NCI-H748 (cell line): ENCODE data around the gene NTN1.

Source experiments
- DNase-seq: peaks from one replicate; lab custom pipeline; 2025; ENCODE audit not compliant: unreplicated experiment; lab: John Stamatoyannopoulos, UW

NTN1 gene

GRCh38 chr17:9004961-9005285 is 16.4 kb upstream of the NTN1 start:
- DNase-seq = no peak

GRCh38 chr17:9006175-9006767 is 15.0 kb upstream of the NTN1 start:
- DNase-seq = no peak

DNA sequence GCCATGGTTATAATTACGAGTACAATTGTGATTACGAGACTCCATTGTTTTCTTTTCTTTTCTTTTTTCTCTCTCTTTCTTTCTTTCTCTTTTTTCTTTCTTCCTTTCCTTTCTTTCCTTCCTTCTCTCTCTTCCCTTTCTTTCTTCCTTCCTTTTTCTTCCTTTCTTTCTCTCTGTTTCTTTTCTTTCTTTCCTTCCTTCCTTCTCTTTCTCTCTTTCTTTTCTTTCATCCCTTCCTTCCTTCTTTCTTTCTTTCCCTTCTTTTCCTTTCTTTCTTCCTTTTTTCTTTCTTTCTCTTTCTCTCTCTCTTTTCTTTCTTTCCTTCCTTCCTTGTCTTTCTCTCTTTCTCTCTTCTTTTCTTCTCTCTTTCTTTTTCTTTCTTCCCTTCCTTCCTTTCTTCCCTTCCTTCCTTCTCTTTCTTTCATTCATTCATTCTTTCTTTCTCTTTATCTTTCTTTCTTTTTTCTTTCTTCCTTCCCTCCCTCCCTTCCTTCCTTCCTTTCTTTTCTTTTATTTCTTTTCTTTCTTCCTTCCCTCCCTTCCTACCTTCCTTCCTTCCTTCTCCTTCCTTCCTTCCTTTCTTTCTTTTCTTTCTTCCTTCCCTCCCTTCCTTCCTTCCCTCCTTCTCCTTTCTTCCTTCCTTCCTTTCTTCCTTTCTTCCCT is 14.1 kb upstream of the NTN1 start:
- DNase-seq = no peak

GRCh38 chr17:9009096-9009495 is 12.2 kb upstream of the NTN1 start:
- DNase-seq = no peak

DNA sequence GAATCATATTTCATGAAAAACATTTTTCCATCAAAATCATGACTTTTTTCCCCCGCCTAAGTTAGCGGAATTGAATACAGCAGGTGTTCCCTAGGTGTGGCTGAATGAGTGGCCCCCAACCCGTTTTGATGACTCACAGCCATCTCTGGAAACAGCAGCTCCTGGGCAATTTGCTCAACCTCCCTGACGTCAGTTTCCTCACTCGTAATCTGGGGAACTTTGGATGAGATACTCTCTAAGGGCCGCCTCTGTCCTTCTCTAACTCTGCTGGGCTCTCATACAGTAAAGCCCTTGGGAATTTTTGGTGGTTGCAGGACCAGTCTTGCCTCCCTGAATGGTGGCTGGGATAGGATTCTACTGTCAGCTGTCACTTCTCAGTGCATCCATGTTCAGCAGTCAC is 11.6 kb upstream of the NTN1 start:
- no peak for DNase-seq

- DNase-seq = no peak
These were observed 10.3 kb upstream of the NTN1 start for GRCh38 chr17:9011001-9011400.

- DNase-seq = no peak
These were observed 4.3 kb upstream of the NTN1 start for GRCh38 chr17:9016941-9017552.

DNA sequence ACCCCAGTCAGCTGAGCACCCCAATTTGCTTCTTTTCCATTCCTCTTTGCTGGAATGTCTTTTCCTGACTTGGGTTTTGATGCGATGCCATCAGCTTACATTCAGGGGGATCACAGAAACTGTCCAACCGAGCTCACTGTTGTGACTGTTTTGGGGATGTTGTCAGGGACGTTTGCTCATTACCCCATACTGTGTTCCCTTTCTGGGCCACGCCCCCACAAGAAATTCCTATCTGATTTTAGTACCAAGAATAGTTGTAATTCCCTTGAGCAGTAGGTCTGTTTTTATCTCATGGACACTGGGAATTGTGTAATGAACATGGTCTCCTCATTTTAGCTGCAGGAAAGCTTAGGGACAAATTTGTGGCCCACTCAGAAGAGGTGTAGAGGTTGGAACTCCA is 2.6 kb upstream of the NTN1 start:
- no peak for DNase-seq

DNA sequence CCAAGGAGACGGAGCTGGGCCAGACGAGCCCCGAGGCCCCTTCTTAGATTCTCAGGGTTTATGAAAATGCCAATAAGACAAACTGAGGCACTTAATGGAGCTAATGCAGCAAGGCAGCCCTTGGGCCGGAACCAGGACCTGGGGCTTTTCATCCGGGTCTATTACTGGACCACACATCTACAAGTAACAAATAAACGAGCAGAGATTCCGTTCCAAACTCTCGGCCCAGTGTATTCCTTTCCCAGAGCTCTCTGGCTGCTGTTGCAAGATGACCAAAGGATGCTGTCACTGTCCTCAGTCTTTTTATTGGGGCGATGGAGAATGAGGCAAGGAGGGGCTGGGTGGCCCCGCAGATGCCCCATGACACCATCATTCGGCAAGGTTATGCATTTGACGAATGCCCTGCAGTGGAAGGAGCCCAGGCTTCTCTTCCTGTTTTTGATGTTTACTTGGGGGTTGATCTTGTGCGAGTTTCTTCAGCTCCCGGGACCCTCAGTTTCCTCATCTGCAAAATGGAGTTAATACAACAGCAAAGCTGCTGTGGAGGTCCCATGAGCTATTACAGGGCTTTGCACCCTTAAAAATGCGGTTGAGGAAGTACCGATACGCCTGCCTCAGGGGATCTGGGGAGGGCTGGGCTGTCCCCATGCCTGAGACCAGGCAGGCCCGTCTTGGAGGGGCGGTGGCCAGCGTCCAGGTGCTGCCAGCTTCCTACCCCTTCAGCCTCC is 1.1 kb upstream of the NTN1 start:
- no peak for DNase-seq

- no peak for DNase-seq
These were observed 519 bp upstream of the NTN1 start for GRCh38 chr17:9020824-9021157.

- peak; percentile 76 for DNase-seq
These were observed 772 bp downstream of the NTN1 start for GRCh38 chr17:9021992-9022572.

- peak; percentile 72 for DNase-seq
These were observed 1.5 kb downstream of the NTN1 start for GRCh38 chr17:9022573-9023391.

DNA sequence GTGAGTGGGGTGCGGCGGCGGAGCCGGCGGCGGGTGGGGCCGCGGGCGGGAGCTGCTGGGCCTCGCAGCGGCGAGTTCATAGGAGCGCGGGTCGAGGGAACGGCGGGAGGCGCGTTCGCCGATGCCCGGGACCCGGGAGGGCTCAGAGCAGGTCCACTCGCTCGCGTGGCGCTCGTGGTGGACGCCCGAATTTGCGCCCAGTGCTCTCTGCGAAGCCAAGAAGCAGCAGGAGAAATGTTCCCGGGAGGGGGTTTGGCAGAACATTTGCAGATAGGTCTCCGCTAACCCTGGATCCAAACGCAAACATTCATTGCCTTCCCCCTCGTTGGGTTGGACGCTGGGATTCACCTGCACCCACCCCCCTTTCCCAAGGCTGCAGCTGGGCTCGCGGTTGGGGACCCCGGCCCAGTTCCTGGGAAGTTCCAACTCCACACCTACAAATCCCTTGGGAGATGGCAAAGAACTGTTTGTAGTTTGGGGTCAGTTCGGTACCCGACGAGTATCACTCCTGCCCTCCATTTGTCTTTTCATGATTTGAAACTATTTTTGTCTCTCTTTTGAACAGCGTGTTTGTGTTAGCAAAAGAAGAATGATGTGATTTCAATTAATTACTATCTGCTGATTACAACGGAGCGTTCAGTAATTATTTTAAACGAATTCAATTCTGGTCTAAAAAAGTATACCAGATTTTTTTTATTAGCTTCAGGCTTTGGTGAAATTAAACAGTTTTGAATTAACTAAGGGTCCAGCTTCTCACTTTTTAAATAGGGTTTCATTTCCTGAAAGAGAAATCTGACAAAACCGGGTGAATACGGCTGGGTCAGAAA is 2.3 kb downstream of the NTN1 start:
- DNase-seq = no peak

DNA sequence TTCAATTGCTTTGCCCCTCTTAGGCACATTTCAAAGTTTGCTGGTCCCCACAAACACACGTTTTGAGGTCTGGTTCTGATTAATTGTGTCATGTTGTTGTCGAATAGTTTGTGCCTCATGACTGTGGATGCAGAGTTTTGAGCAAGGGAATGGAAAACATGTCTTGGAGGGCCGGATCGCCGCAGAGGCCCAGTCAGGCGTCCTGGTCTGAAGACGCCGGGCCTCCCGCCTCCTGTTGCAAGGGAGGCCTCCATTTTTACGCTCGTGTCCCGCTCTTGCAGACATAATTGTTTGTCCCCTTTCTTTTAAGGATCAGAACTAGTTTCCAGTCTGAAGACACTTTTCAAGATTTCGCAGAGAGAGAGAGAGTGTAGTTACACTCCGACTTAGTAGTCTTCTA is 3.2 kb downstream of the NTN1 start:
- no peak for DNase-seq

DNA sequence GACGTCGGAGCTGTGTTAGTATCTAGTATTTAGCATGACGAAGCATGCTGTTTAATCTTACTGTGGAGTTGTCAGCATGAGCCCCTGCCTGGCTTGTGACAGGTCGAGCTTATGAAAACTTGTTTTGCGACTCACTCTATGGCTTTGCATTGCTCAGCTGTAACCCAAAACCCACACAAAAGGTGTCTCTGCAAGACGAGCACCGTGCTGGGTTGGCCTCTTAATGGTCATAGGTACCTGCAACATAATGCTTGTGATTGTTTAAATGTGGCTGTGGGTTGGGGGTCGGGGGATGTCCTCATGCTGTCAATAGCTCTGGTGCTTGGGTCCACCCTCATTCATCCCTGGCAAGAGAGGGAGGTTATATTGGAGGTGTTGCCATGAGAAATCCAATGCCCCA is 5.4 kb downstream of the NTN1 start:
- DNase-seq = no peak

DNA sequence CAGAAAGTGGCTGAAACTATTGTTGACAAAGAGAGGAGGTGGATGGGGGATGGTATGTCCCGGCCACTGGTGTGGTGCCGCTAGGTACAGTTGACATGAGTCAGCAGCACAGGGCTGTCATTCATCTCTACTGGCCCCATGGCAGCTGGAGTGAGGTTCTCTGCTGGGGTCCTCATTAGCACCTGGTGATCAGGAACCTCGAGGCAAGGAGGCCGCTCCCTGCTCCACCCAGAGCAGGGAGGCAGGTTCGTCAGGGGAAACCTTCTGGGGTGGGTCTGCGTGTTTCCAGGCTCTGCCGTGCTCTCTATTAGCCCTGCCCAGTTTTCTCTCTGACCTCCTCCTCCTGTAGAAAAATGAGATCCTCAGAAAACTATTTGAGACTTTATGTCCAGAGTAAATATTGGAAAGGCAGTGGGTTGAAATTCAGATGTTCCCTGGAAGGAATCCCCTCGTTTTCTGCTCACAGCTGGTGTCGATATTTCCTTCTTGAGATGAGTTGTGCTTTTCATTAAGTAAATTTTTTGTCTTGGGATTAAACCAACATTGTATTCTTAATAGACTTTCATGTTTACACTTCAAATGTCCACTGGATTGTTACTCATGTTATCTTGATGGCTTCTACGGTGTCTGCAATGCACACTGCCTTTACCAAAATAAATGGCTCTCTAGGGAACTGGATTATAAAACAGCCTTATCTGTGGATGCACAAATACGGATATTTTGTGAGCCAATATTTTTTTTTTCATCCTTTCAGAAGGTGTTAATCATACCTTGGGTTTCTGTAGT is 7.1 kb downstream of the NTN1 start:
- no peak for DNase-seq

DNA sequence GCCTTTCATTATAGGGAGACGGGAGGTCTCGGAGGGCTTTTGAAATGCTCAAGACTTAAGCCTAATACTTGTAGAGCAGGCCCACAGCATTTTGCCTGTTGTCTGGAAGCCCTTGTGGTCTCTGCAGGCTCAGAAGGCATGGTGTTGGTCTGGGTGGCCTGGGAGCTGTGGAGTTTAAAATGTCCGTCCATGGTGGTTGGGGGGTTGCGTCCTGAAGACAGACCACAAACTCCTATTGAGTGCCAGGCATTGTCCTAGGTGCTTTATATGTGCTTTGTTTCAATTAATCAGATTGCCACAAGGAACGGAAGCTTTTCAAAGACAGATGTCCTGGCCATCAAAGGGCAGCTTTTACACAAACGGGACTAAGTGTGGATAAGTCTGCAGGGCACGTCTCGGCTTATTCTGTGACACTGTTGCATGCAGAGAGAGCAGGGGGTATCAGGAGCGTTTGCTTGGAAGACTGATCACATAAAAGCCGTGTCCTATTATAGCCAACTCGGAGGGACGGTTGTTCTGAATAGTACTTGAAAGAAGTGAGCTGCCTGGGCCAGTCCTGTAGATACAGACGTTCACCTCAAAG is 7.8 kb downstream of the NTN1 start:
- no peak for DNase-seq

DNA sequence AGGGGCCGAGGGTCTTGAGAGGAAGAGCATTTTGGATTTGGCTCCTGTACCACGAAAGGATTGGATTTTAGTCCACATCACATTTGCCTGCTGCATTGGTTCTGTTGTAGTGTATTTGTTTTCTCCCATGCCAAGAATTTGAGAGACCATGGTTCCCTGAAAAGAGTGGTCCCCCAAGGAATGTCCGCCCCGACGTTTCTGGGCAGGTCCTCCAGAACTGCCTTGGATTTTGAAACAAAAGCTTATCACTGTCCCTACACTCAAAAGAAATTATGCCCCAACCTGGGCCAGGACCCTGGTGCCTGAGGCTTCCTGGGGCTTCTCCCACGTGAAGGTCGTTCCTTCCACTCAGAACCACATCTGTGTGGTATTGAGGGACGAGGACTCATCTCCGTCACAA is 10.8 kb downstream of the NTN1 start:
- DNase-seq = no peak

- DNase-seq = no peak
These were observed 11.3 kb downstream of the NTN1 start for GRCh38 chr17:9032583-9032982.
